HepG2 (cell line): Measurements from ENCODE around the gene TBC1D10A. TPM values are rescaled to one million over a fixed set of nuclear protein-coding genes. Genes with fewer than 3 reads are reported as not detected.

Experiments used
- ATAC-seq: fragments of 200-7000 bp; cut with Tn5 transposase; 3 replicates; pipeline ENCODE4 v1.9.1; 2020; ENCODE audit warnings: mild to moderate bottlenecking, moderate library complexity
- BruUV-seq: library from RNA; stranded (reverse); fragments of 400-500 nt; replicated peaks from 2 replicates; lab custom pipeline; 2021; lab: Mats Ljungman, UMichigan
- CTCF ChIA-PET: fragments of 300-600 bp; formaldehyde crosslinking; extraction: SDS; loops from one replicate; lab custom pipeline; 2021; ENCODE audit warnings: low total read pairs, inconsistent platforms, low intra/inter-chr PET ratio; lab: Yijun Ruan, JAX
- POLR2A ChIA-PET: fragments of 350-600 bp; sonication (Branson Sonifier 250); formaldehyde crosslinking; loops from one replicate; lab custom pipeline; 2020; ENCODE audit warnings: antibody characterized with exemption, inconsistent platforms; lab: Yijun Ruan, JAX
- DNase-seq: peaks from one replicate; pipeline ENCODE4 v3.0.0-alpha.2; 2015; ENCODE audit warnings: low spot score
- FAIRE-seq: peaks from 3 replicates; lab custom pipeline; 2011; peaks lifted over from hg19 to GRCh38; lab: Jason Lieb, UNC
- H2AFZ ChIP-seq: one replicate; pipeline ENCODE4 v1.6.1; 2011; ENCODE audit warnings: low read length, inconsistent platforms
- H3K27ac ChIP-seq: fragments of 300-600 bp; 3 replicates; pipeline ENCODE4 v1.8.0; 2011; ENCODE audit warnings: mixed run types, mild to moderate bottlenecking, mixed read lengths, low read length, inconsistent platforms; ENCODE audit not compliant: insufficient read depth; ENCODE audit errors: extremely low read length
- H3K27me3 ChIP-seq, 2 experiments: fragments of 200-600 bp in 1 of 2; 2 replicates in 1 of 2; 3 replicates in 1 of 2; pipeline versions ENCODE4 v1.6.0 to v1.8.0; 2011; ENCODE audit warnings: low read length in 2 of 2, mild to moderate bottlenecking in 2 of 2, moderate library complexity in 2 of 2, inconsistent platforms in 1 of 2; ENCODE audit not compliant: insufficient read depth in 2 of 2, control insufficient read depth in 1 of 2
- H3K36me3 ChIP-seq, 2 experiments: fragments of 200-600 bp in 1 of 2; replicated peaks in 1 of 2; 2 replicates in 1 of 2; 3 replicates in 1 of 2; pipeline versions ENCODE4 v1.5.1 to v1.8.0; 2011; ENCODE audit warnings: low read length in 2 of 2, inconsistent platforms in 1 of 2; ENCODE audit not compliant: insufficient read depth in 2 of 2, control insufficient read depth in 1 of 2
- H3K4me1 ChIP-seq: 2 replicates; pipeline ENCODE4 v1.5.1; 2012; ENCODE audit warnings: low read length, inconsistent platforms; ENCODE audit not compliant: insufficient read depth
- H3K4me2 ChIP-seq: 2 replicates; pipeline ENCODE4 v1.6.0; 2011; ENCODE audit warnings: low read depth, low read length, inconsistent platforms
- H3K4me3 ChIP-seq, 3 experiments: fragments of 200-600 bp in 1 of 3; sonication (generic), shearing (Covaris generic) in 1 of 3; replicated peaks in 1 of 3; 2 replicates each; pipeline ENCODE4 v1.5.1; 2011 to 2016; ENCODE audit warnings: low read length in 3 of 3, inconsistent platforms in 2 of 3, low read depth in 2 of 3, mild to moderate bottlenecking in 2 of 3, control low read depth in 1 of 3, mixed read lengths in 1 of 3; ENCODE audit not compliant: insufficient read depth in 1 of 3
- H3K79me2 ChIP-seq: one replicate; pipeline ENCODE4 v1.6.1; 2011; ENCODE audit warnings: low read length, inconsistent platforms; ENCODE audit not compliant: insufficient read depth
- H3K9ac ChIP-seq: 2 replicates; pipeline ENCODE4 v1.6.0; 2011; ENCODE audit warnings: mild to moderate bottlenecking, low read depth, low read length, inconsistent platforms; ENCODE audit not compliant: insufficient read depth
- H3K9me3 ChIP-seq: 2 replicates; pipeline ENCODE4 v1.5.1; 2012; ENCODE audit warnings: mild to moderate bottlenecking, low read length
- H4K20me1 ChIP-seq: 2 replicates; pipeline ENCODE4 v1.6.0; 2011; ENCODE audit warnings: inconsistent platforms, mild to moderate bottlenecking, low read length, moderate library complexity; ENCODE audit not compliant: insufficient read depth
- CENPBD1 ChIP-seq: sonication (generic); formaldehyde crosslinking; IDR thresholded peaks from 2 replicates; pipeline ENCODE4 v1.8.0; 2022; ENCODE audit warnings: missing genetic modification reagents, low read depth, mild to moderate bottlenecking, borderline replicate concordance
- FOXP4 ChIP-seq: sonication (generic); formaldehyde crosslinking; IDR thresholded peaks from 2 replicates; pipeline ENCODE4 v1.4.0; 2020; ENCODE audit warnings: missing genetic modification reagents
- HNF4A ChIP-seq: sonication (generic); formaldehyde crosslinking; IDR thresholded peaks from 2 replicates; pipeline ENCODE4 v1.4.0; 2020; ENCODE audit warnings: missing genetic modification reagents
- KDM3A ChIP-seq: IDR thresholded peaks from 2 replicates; pipeline ENCODE4 v1.6.1; 2018; ENCODE audit warnings: low read depth, missing compliant biosample characterization
- POLR2G ChIP-seq: fragments of 200-400 bp; formaldehyde crosslinking; IDR thresholded peaks from 2 replicates; pipeline ENCODE4 v1.6.1; 2018; ENCODE audit warnings: mild to moderate bottlenecking, low read depth, low read length, moderate library complexity
- RFXANK ChIP-seq: IDR thresholded peaks from 2 replicates; pipeline ENCODE4 v1.6.1; 2016
- ZKSCAN1 ChIP-seq: fragments of 150-350 bp; IDR thresholded peaks from 2 replicates; pipeline ENCODE4 v1.6.1; 2014; ENCODE audit warnings: low read length
- ZMYM2 ChIP-seq: sonication (generic); formaldehyde crosslinking; IDR thresholded peaks from 2 replicates; pipeline ENCODE4 v1.8.0; 2022; ENCODE audit warnings: mild to moderate bottlenecking, missing genetic modification reagents
- ZNF18 ChIP-seq: sonication (generic); formaldehyde crosslinking; IDR thresholded peaks from 2 replicates; pipeline ENCODE4 v1.8.0; 2022; ENCODE audit warnings: mild to moderate bottlenecking, missing genetic modification reagents; ENCODE audit not compliant: insufficient replicate concordance
- ZNF672 ChIP-seq: sonication (generic); formaldehyde crosslinking; IDR thresholded peaks from 2 replicates; pipeline ENCODE4 v1.8.1; 2022; ENCODE audit warnings: missing genetic modification reagents
- WGBS: methylation state at CpG from one replicate; pipeline ENCODE4 v1.1.6; 2017; ENCODE audit warnings: low lambda C conversion rate; 5-methylcytosine and 5-hydroxymethylcytosine counted together
- in situ Hi-C: cut with HindIII; loops from 2 replicates; pipeline ENCODE4 v1.10.0; 2017; ENCODE audit warnings: low pct_unique_long_range_greater_than_20kb; ENCODE audit not compliant: extremely low pct_ligation_motif_present
- intact Hi-C: fragments of 100-400 bp; cut with micrococcal nuclease; formaldehyde crosslinking; loops from one replicate; pipeline ENCODE4 v1.10.0; 2022; ENCODE audit not compliant: unreplicated experiment
- polyA plus RNA-seq, 8 experiments: library from polyadenylated mRNA; depleted of rRNA in 3 of 8; stranded (reverse) in 7 of 8; unstranded in 1 of 8; fragments of >200 nt; fragmentation: Illumina TruSeq in 4 of 8; extraction: Trizol in 4 of 8; gene quantifications; 2 replicates each; pipeline versions ENCODE4 v1.2.1 to v1.2.3, GENCODE V29; 2011 to 2016; ENCODE audit warnings: low read depth in 4 of 8, missing spikeins in 1 of 8, mixed read lengths in 1 of 8; ENCODE audit not compliant: insufficient read depth in 1 of 8
- total RNA-seq, 5 experiments: library from RNA; depleted of rRNA; stranded (reverse); fragments of >200 nt; fragmentation: Illumina TruSeq; extraction: Trizol; gene quantifications; 2 replicates each; pipeline ENCODE4 v1.2.3, GENCODE V29; 2016; ENCODE audit warnings: low read depth in 1 of 5

The TBC1D10A gene
- total and polyA plus RNA-seq, 2 of the 13 experiments (the other 11 are each of a cell fraction or from before 2014, with no cell fraction given): 4.2 to 4.9 TPM

- no TSS peak for BruUV-seq
- Histone ChIP-seq H3K9me3 (no peaks in the 10 kb centered on the region), H3K79me2 (no peaks in the 10 kb centered on the region), H3K4me3 (no peak overlapping the region), H3K27ac (no peak overlapping the region), H2AFZ (no peak overlapping the region), H3K36me3 (peaks cover 6 to 9% of the 10 kb centered on the region in 2 experiments; a peak in 3 of 5 replicates), H3K9ac (no peak overlapping the region), H3K4me2 (no peak overlapping the region), H3K4me1 (peaks cover 5% of the 10 kb centered on the region; the same call in 1 of the 2 replicates), H4K20me1 (no peaks in the 10 kb centered on the region), H3K27me3 (no peaks in the 10 kb centered on the region)
- POLR2A ChIA-PET: no interaction called here
- TF ChIP-seq CENPBD1 (CRISPR knock-in tag): no peak
- TF ChIP-seq ZNF18 (CRISPR knock-in tag): no peak
- no peak for TF ChIP-seq HNF4A
- no peak for TF ChIP-seq RFXANK
- no peak for ATAC-seq
- DNase-seq: no peak
- in situ Hi-C loops: no loop called here
- WGBS: 87% methylated on average over 3 of the region's 9 CpGs
- intact Hi-C loops: no loop called here
- no peak for FAIRE-seq
- CTCF ChIA-PET: no interaction called here
Measured at GRCh38 chr22:30301995-30302809, 24.5 kb downstream of the TBC1D10A start.

GRCh38 chr22:30299322-30299721, 27.4 kb downstream of the TBC1D10A start:
- ATAC-seq (no peak), FAIRE-seq (no peak), DNase-seq (no peak)
- 95% methylated on average over 11 of the region's 13 CpGs for WGBS
- Histone ChIP-seq H4K20me1 (no peaks in the 10 kb centered on the region), H3K4me2 (no peak overlapping the region), H3K9ac (no peak overlapping the region), H2AFZ (no peak overlapping the region), H3K4me3 (no peak overlapping the region), H3K36me3 (peaks cover 7 to 9% of the 10 kb centered on the region in 2 experiments; a peak in 3 of 5 replicates), H3K27me3 (no peaks in the 10 kb centered on the region), H3K27ac (no peak overlapping the region), H3K9me3 (no peaks in the 10 kb centered on the region), H3K79me2 (no peaks in the 10 kb centered on the region), H3K4me1 (no peaks in the 10 kb centered on the region)
- ChIA-PET POLR2A (no interaction called here), CTCF (no interaction called here)
- TF ChIP-seq FOXP4 (CRISPR knock-in tag): no peak
- TF ChIP-seq ZKSCAN1: no peak
- no peak for TF ChIP-seq ZMYM2 (CRISPR knock-in tag)
- no peak for TF ChIP-seq ZNF672
- TF ChIP-seq KDM3A (CRISPR knock-in tag): no peak
- no peak for TF ChIP-seq POLR2G
- in situ Hi-C loops: no loop called here
- BruUV-seq: no TSS peak
- intact Hi-C loops: no loop called here
